Breast epithelium (tissue), 4 donors: ENCODE data around the gene TXNL4A. TPM values are rescaled to one million over a fixed set of nuclear protein-coding genes. Genes with fewer than 3 reads are reported as not detected.
A peak's percentile ranks its signal among the peaks of the same experiment; 100 is the strongest.

Source experiments
- DNase-seq, 2 donors: peaks; one replicate each; pipeline ENCODE4 v3.0.0-alpha.2; 2019; ENCODE audit warnings: low spot score in 2 of 2
- H3K27ac ChIP-seq, 2 donors: fragments of 200-600 bp; sonication (generic) in 1 of 2; one replicate each; pipeline ENCODE4 v1.5.1; 2016 to 2019; ENCODE audit warnings: mild to moderate bottlenecking in 1 of 2
- H3K27me3 ChIP-seq, 2 donors: fragments of 200-600 bp; sonication (generic) in 1 of 2; one replicate each; pipeline versions ENCODE4 v1.5.1 to v1.6.0; 2017 to 2019; ENCODE audit warnings: control low read depth in 1 of 2, mild to moderate bottlenecking in 1 of 2
- H3K36me3 ChIP-seq: fragments of 200-600 bp; one replicate; pipeline ENCODE4 v1.5.1; 2019
- H3K4me1 ChIP-seq, 2 donors: fragments of 200-600 bp; sonication (generic); one replicate each; pipeline ENCODE4 v1.5.1; 2016 to 2019; ENCODE audit warnings: control low read depth in 1 of 2
- H3K4me3 ChIP-seq, 3 donors: fragments of 200-600 bp; sonication (generic); 1 replicate in 2 of 3; 2 replicates in 1 of 3; pipeline ENCODE4 v1.5.1; 2016 to 2019; ENCODE audit warnings: mild to moderate bottlenecking in 3 of 3, moderate library complexity in 2 of 3
- H3K9me3 ChIP-seq, 2 donors: fragments of 200-600 bp; sonication (generic) in 1 of 2; one replicate each; pipeline ENCODE4 v1.5.1; 2016 to 2019; ENCODE audit warnings: control low read depth in 1 of 2
- CTCF ChIP-seq, 3 donors: fragments of 450-650 bp; IDR thresholded peaks; one replicate each; pipeline ENCODE4 v1.5.1; 2016 to 2017; ENCODE audit warnings: antibody characterized with exemption in 3 of 3, mild to moderate bottlenecking in 3 of 3, moderate library complexity in 3 of 3
- POLR2A ChIP-seq: fragments of 450-650 bp; IDR thresholded peaks from one replicate; pipeline ENCODE4 v1.6.1; 2016; ENCODE audit warnings: antibody characterized with exemption, mild to moderate bottlenecking, moderate library complexity
- POLR2AphosphoS5 ChIP-seq, 3 donors: sonication (generic); formaldehyde crosslinking; IDR thresholded peaks; one replicate each; pipeline ENCODE4 v1.6.1; 2017; ENCODE audit warnings: antibody characterized with exemption in 3 of 3
- intact Hi-C: fragments of 100-400 bp; cut with DNase I; formaldehyde crosslinking; loops from one replicate; pipeline ENCODE4 v1.15.1; 2023; ENCODE audit warnings: low total_unique reads
- total RNA-seq, 3 donors: library from RNA; depleted of rRNA; stranded (reverse); fragments of >200 nt; gene quantifications; one replicate each; pipeline ENCODE4 v1.1.0, GENCODE V29; 2016

TXNL4A gene
- total RNA-seq, 3 donors from 2014 or later: 21.4 to 39.2 (median 23.9) TPM

DNA sequence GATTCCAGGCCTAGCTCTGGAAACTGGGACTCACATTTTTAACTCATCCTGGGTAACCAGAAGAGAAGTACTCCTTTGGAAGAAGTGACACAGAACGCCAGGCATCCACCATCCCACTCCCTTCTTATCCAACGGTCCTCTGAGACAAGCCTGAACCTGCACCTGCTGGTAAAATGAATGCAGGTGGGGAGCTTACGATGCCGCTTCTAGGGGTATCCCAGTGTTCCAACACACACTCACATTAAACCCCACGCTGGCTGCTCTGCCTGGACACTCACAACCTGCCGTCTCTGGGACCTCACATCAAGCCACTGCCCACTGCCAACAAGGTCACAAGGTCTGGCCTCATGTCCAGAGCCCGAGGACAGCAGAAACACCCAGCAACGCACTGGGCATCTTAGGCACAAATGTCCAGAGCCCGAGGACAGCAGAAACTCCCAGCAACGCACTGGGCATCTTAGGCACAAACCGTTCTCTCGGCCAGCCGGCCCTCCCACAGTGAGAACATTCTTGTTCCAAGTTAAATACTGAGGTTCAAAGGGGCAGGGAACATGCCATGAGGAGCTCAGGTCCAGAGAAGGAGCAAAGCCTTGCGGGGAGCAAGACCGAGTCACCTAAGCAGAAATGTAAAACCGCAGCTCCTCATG is 46.8 kb downstream of the TXNL4A start:
- Histone ChIP-seq H3K27ac (peak overlapping the region; percentile 75 to 82), H3K36me3 (no peaks in the 10 kb centered on the region), H3K9me3 (no peaks in the 10 kb centered on the region), H3K27me3 (no peaks in the 10 kb centered on the region), H3K4me1 (peaks cover 0 to 6% of the 10 kb centered on the region in 2 donors), H3K4me3 (peak overlapping the region in 1 of 3 donors; percentile 13)
- DNase-seq: peak; percentile 34 to 45
- TF ChIP-seq CTCF (IDR thresholded peaks at IDR 0.05): no peak
- TF ChIP-seq POLR2AphosphoS5 (IDR thresholded peaks at IDR 0.05): no peak
- TF ChIP-seq POLR2A: no peak
- intact Hi-C loops: no loop called here

DNA sequence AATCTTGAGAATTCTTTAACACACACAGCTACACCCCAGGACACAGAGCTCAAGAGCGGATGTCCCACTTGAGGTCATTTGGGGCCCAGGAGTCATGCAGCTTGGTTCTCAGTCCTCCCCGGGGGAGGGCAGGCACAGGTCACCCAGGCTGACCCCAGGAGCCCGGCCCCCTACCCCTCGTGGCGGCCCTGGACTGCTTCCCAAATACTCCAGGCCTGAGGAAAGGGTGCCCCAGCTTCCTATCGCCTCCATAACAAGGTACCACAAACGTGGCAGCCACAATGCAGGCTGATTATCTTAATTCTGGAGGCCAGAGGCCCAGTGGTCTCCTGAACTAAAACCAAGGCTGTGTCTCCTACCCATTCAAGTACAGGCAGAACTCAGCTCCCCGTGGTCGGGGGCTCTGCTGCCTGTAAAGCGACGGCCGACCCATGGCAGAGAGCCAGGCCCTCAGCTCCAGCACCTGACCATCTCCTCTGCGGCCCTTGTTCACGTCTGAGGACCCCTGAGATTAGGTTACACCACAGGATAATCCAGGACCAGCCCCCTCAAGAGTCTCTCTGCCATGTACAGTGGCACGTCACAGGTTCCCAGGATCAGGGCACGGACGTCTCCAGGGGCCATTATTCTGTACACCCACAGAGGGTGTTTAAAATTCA is 47.4 kb downstream of the TXNL4A start:
- Histone ChIP-seq H3K9me3 (no peaks in the 10 kb centered on the region), H3K27ac (peak overlapping the region; percentile 75 to 82), H3K4me3 (no peak overlapping the region), H3K36me3 (no peaks in the 10 kb centered on the region), H3K4me1 (peaks cover 0 to 6% of the 10 kb centered on the region in 2 donors), H3K27me3 (no peaks in the 10 kb centered on the region)
- DNase-seq: peak in 1 of 2 donors; percentile 19
- intact Hi-C loops: no loop called here
- TF ChIP-seq POLR2A: no peak
- no peak for TF ChIP-seq POLR2AphosphoS5 (IDR thresholded peaks at IDR 0.05)
- no peak for TF ChIP-seq CTCF (IDR thresholded peaks at IDR 0.05)

DNA sequence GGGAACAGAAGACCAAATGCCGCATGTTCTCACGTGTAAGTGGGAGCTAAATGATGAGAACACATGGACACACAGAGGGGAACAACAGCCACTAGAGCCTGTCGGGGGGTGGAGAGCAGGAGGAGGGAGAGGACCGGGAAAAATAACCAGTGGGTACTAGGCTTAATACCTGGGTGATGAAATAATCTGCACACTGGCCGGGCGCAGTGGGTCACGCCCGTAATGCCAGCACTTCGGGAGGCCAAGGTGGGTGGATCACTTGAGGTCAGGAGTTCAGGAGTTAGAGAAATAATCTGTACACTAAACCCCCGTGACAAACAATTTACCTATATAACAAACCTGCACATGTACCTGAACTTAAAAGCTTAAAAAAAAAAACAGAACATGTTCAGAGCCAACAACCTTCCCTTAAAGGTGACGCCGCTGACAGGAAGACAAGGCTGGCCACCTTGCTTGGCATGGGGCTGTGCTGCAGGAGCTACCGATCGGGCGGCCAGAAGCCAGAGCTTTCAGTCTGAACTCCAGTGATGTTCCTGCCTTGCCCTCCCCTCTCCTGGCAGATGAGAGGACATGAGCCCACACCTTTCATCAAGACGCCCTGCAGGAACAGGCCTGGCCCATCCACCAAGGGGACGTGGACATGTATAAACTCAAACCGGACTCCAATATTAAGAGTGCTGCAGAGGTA is 48.1 kb downstream of the TXNL4A start:
- Histone ChIP-seq H3K27me3 (no peaks in the 10 kb centered on the region), H3K36me3 (no peaks in the 10 kb centered on the region), H3K9me3 (peaks cover 0 to 5% of the 10 kb centered on the region in 2 donors), H3K4me1 (peaks cover 0 to 6% of the 10 kb centered on the region in 2 donors), H3K4me3 (no peak overlapping the region), H3K27ac (peak overlapping the region; percentile 75 to 82)
- intact Hi-C loops: no loop called here
- peak in 1 of 2 donors; percentile 46 for DNase-seq
- TF ChIP-seq POLR2AphosphoS5 (IDR thresholded peaks at IDR 0.05) (no peak), POLR2A (no peak), CTCF (IDR thresholded peaks at IDR 0.05) (no peak)

DNA sequence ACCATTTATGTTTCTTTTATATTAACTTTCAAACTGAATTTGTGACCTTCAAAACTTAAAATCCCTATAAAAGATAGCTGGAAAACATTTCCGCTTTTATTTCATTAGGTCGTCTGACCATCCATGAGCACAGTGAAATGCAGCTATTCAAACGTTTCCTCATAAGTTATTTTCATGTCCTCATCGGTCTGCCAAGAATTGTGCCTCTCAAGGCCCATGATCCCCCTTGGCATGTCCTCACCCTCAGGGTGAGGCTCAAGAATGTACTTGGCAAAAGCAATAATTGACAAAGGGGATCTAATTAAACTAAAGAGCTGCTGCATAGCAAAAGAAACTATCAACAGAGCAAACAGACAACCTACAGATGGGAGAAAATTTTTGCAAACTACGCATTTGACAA is 49.3 kb downstream of the TXNL4A start:
- TF ChIP-seq POLR2A: no peak
- TF ChIP-seq POLR2AphosphoS5 (IDR thresholded peaks at IDR 0.05): peak in 2 of 3 donors; percentile 39 to 67
- TF ChIP-seq CTCF (IDR thresholded peaks at IDR 0.05): no peak
- no peak overlapping the region for H3K4me3 ChIP-seq
- peak overlapping the region; percentile 82 to 87 for H3K27ac ChIP-seq
- H3K4me1 ChIP-seq: no peaks in the 10 kb centered on the region
- DNase-seq: peak; percentile 17 to 82
- H3K27me3 ChIP-seq: no peaks in the 10 kb centered on the region
- no peaks in the 10 kb centered on the region for H3K36me3 ChIP-seq
- intact Hi-C loops: no loop called here
- H3K9me3 ChIP-seq: peaks cover 0 to 5% of the 10 kb centered on the region in 2 donors

- H3K4me1 ChIP-seq: no peaks in the 10 kb centered on the region
- intact Hi-C loops: no loop called here
- no peak for TF ChIP-seq CTCF (IDR thresholded peaks at IDR 0.05)
- no peak for TF ChIP-seq POLR2A
- TF ChIP-seq POLR2AphosphoS5 (IDR thresholded peaks at IDR 0.05): no peak
- no peak overlapping the region for H3K4me3 ChIP-seq
- H3K27me3 ChIP-seq: no peaks in the 10 kb centered on the region
- H3K36me3 ChIP-seq: no peaks in the 10 kb centered on the region
- peak in 1 of 2 donors; percentile 10 for DNase-seq
- peaks cover 1 to 5% of the 10 kb centered on the region in 2 donors for H3K9me3 ChIP-seq
- peak overlapping the region; percentile 82 to 87 for H3K27ac ChIP-seq
These were observed 50.2 kb downstream of the TXNL4A start for GRCh38 chr18:79938196-79938595.
